SKM-1 (cell line): ENCODE results near the gene ADNP2.

Experiments
- DNase-seq: peaks from one replicate; lab custom pipeline; 2025; ENCODE audit not compliant: unreplicated experiment; lab: John Stamatoyannopoulos, UW

Gene ADNP2

GRCh38 chr18:80108739-80109675 is at the start of gene ADNP2:
ADNP2 (plus strand) TSS chr18:80109262; CDS start chr18:80117543, 8,281 bp downstream.
- DNase-seq, result peak; percentile 84

GRCh38 chr18:80059945-80060344 is 49.1 kb upstream of the ADNP2 start:
- DNase-seq, result no peak

- DNase-seq, result no peak
Observed at GRCh38 chr18:80065705-80066104, 43.4 kb upstream of the ADNP2 start.

- DNase-seq, result no peak
Observed at GRCh38 chr18:80067321-80067720, 41.7 kb upstream of the ADNP2 start.

GRCh38 chr18:80067897-80068296 is 41.2 kb upstream of the ADNP2 start:
- no peak for DNase-seq

- no peak for DNase-seq
Observed at GRCh38 chr18:80068571-80069272, 40.3 kb upstream of the ADNP2 start.

GRCh38 chr18:80070825-80071224 is 38.2 kb upstream of the ADNP2 start:
- no peak for DNase-seq

GRCh38 chr18:80074183-80074582 is 34.9 kb upstream of the ADNP2 start:
- DNase-seq, result no peak

- DNase-seq, result no peak
Observed at GRCh38 chr18:80074697-80075096, 34.4 kb upstream of the ADNP2 start.

GRCh38 chr18:80075940-80076339 is 33.1 kb upstream of the ADNP2 start:
- no peak for DNase-seq

- no peak for DNase-seq
Observed at GRCh38 chr18:80076379-80076778, 32.7 kb upstream of the ADNP2 start.

- no peak for DNase-seq
Observed at GRCh38 chr18:80077873-80078272, 31.2 kb upstream of the ADNP2 start.

- DNase-seq, result no peak
Observed at GRCh38 chr18:80086281-80086680, 22.8 kb upstream of the ADNP2 start.

GRCh38 chr18:80088036-80088435 is 21.0 kb upstream of the ADNP2 start:
- no peak for DNase-seq

GRCh38 chr18:80088823-80089222 is 20.2 kb upstream of the ADNP2 start:
- no peak for DNase-seq

- DNase-seq, result no peak
Observed at GRCh38 chr18:80095414-80095813, 13.6 kb upstream of the ADNP2 start.

- DNase-seq, result no peak
Observed at GRCh38 chr18:80096032-80096565, 13.0 kb upstream of the ADNP2 start.

- no peak for DNase-seq
Observed at GRCh38 chr18:80097201-80097600, 11.9 kb upstream of the ADNP2 start.

GRCh38 chr18:80103231-80103630 is 5.8 kb upstream of the ADNP2 start:
- no peak for DNase-seq

- DNase-seq, result no peak
Observed at GRCh38 chr18:80104364-80104779, 4.7 kb upstream of the ADNP2 start.

GRCh38 chr18:80105369-80106167 is 3.5 kb upstream of the ADNP2 start:
- DNase-seq, result no peak
